Kidney (tissue), 14 donors: Measurements from ENCODE around the gene COQ7. TPM values are rescaled to one million over a fixed set of nuclear protein-coding genes. Genes with fewer than 3 reads are reported as not detected.
A peak's percentile ranks its signal among the peaks of the same experiment; 100 is the strongest.

Source experiments
- DNase-seq, 5 donors: peaks; one replicate each; pipeline ENCODE4 v3.0.0-alpha.2; 2013 to 2020
- FAIRE-seq: peaks from 2 replicates; lab custom pipeline; 2012; peaks lifted over from hg19 to GRCh38; lab: Jason Lieb, UNC
- H3K27ac ChIP-seq, 2 donors: one replicate each; pipeline ENCODE4 v1.7.0; 2013; ENCODE audit warnings: low read depth in 2 of 2, low read length in 2 of 2, inconsistent platforms in 1 of 2
- H3K27me3 ChIP-seq: one replicate; pipeline ENCODE4 v1.7.1; 2013; ENCODE audit warnings: low read length, inconsistent platforms; ENCODE audit not compliant: control insufficient read depth, insufficient read depth
- H3K36me3 ChIP-seq, 3 donors: one replicate each; pipeline versions ENCODE4 v1.7.0 to v1.7.1; 2013; ENCODE audit warnings: low read length in 3 of 3, control low read depth in 1 of 3, inconsistent platforms in 1 of 3; ENCODE audit not compliant: insufficient read depth in 3 of 3, control insufficient read depth in 2 of 3
- H3K4me1 ChIP-seq, 3 donors: one replicate each; pipeline versions ENCODE4 v1.7.0 to v1.7.1; 2013; ENCODE audit warnings: low read length in 3 of 3, inconsistent platforms in 1 of 3, low read depth in 1 of 3; ENCODE audit not compliant: control insufficient read depth in 2 of 3, insufficient read depth in 2 of 3
- H3K4me3 ChIP-seq, 3 donors: one replicate each; pipeline versions ENCODE4 v1.7.0 to v1.8.1; 2013; ENCODE audit warnings: low read length in 3 of 3, control low read depth in 1 of 3, inconsistent platforms in 1 of 3
- H3K9ac ChIP-seq, 3 donors: one replicate each; pipeline versions ENCODE4 v1.7.0 to v1.7.1; 2013; ENCODE audit warnings: low read length in 3 of 3, control low read depth in 1 of 3, inconsistent platforms in 1 of 3
- H3K9me3 ChIP-seq, 3 donors: one replicate each; pipeline versions ENCODE4 v1.7.0 to v1.7.1; 2013; ENCODE audit warnings: low read length in 3 of 3, control low read depth in 1 of 3, inconsistent platforms in 1 of 3; ENCODE audit not compliant: control insufficient read depth in 2 of 3, insufficient read depth in 1 of 3
- intact Hi-C: fragments of 100-400 bp; cut with DNase I; formaldehyde crosslinking; loops from one replicate; pipeline ENCODE4 v1.11.1; 2022
- polyA plus RNA-seq: library from polyadenylated mRNA; stranded (reverse); fragments of 350-450 nt; fragmentation: Illumina TruSeq; extraction: RNeasy Lipid Tissue Mini Kit (QIAGEN cat#74804); gene quantifications from one replicate; pipeline ENCODE4 v1.2.3, GENCODE V29; 2014; ENCODE audit warnings: low read depth, low replicate concordance; ENCODE audit not compliant: insufficient read depth
- total RNA-seq: library from RNA; stranded (reverse); fragmentation: NEBNext Ultra II Directional; extraction: Animal tissue kit (Norgen Biotek cat#: 25700); gene quantifications from one replicate; pipeline ENCODE4 v1.2.1, GENCODE V29; 2021
- TF ChIP-seq, protein P1 (sequence below): IDR thresholded peaks from 3 replicates; pipeline ENCODE4 v1.5.1; 2012; ENCODE audit warnings: mild to moderate bottlenecking, moderate library complexity, borderline replicate concordance; ENCODE audit not compliant: insufficient read depth; ENCODE audit errors: extremely low read depth
- donor health status: control.
- donor health status: control.
- donor health status: control.
- donor health status: control.
- donor health status: control.
- donor health status: DM: yes; HTN: yes; CAD: no.
- donor health status: Normal renal cell carcinoma (clear cell type).

The COQ7 gene
- total and polyA plus RNA-seq, 2 donors from 2014 or later, result 18.8 to 32.5 TPM

GRCh38 chr16:19127205-19127604 is 59.8 kb downstream of the COQ7 start:
- no peak overlapping the region for H3K4me3 ChIP-seq
- H3K9me3 ChIP-seq, result peaks cover 0 to 2% (median 0%) of the 10 kb centered on the region in 3 donors
- H3K27ac ChIP-seq, result peak overlapping the region in 1 of 2 donors; percentile 28
- intact Hi-C loops, result no loop called here
- H3K36me3 ChIP-seq, result no peaks in the 10 kb centered on the region
- H3K27me3 ChIP-seq, result no peaks in the 10 kb centered on the region
- no peak for FAIRE-seq
- no peak for DNase-seq
- TF ChIP-seq, protein P1, sequence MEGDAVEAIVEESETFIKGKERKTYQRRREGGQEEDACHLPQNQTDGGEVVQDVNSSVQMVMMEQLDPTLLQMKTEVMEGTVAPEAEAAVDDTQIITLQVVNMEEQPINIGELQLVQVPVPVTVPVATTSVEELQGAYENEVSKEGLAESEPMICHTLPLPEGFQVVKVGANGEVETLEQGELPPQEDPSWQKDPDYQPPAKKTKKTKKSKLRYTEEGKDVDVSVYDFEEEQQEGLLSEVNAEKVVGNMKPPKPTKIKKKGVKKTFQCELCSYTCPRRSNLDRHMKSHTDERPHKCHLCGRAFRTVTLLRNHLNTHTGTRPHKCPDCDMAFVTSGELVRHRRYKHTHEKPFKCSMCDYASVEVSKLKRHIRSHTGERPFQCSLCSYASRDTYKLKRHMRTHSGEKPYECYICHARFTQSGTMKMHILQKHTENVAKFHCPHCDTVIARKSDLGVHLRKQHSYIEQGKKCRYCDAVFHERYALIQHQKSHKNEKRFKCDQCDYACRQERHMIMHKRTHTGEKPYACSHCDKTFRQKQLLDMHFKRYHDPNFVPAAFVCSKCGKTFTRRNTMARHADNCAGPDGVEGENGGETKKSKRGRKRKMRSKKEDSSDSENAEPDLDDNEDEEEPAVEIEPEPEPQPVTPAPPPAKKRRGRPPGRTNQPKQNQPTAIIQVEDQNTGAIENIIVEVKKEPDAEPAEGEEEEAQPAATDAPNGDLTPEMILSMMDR, result no peak
- H3K9ac ChIP-seq, result no peak overlapping the region
- peaks cover 0 to 14% (median 4%) of the 10 kb centered on the region in 3 donors for H3K4me1 ChIP-seq

GRCh38 chr16:19127674-19128131 is 60.3 kb downstream of the COQ7 start:
- Histone ChIP-seq H3K27me3 (no peaks in the 10 kb centered on the region), H3K9me3 (peaks cover 0 to 2% (median 0%) of the 10 kb centered on the region in 3 donors), H3K27ac (peak overlapping the region in 1 of 2 donors; percentile 28), H3K36me3 (no peaks in the 10 kb centered on the region), H3K9ac (no peak overlapping the region), H3K4me3 (no peak overlapping the region), H3K4me1 (peaks cover 0 to 15% (median 4%) of the 10 kb centered on the region in 3 donors)
- no peak for DNase-seq
- TF ChIP-seq, protein P1, result no peak
- intact Hi-C loops, result no loop called here
- FAIRE-seq, result no peak

- Histone ChIP-seq H3K36me3 (no peaks in the 10 kb centered on the region), H3K4me1 (peaks cover 0 to 15% (median 4%) of the 10 kb centered on the region in 3 donors), H3K27me3 (no peaks in the 10 kb centered on the region), H3K9ac (no peak overlapping the region), H3K27ac (no peak overlapping the region), H3K4me3 (no peak overlapping the region), H3K9me3 (peaks cover 0 to 2% (median 0%) of the 10 kb centered on the region in 3 donors)
- TF ChIP-seq, protein P1, result no peak
- intact Hi-C loops, result no loop called here
- DNase-seq (no peak), FAIRE-seq (no peak)
Measured at GRCh38 chr16:19128454-19129200, 61.2 kb downstream of the COQ7 start.

Other genes with a start within 250 kb of the COQ7 start
- gene SMG1, start 141.2 kb upstream of the COQ7 start, total RNA-seq, result 94.4 TPM
- gene SMG1, start 141.2 kb upstream of the COQ7 start, polyA plus RNA-seq, result 4.9 TPM
- 1.2 TPM for gene TMC7, start 83.7 kb upstream of the COQ7 start, total RNA-seq
- gene TMC7, start 83.7 kb upstream of the COQ7 start, polyA plus RNA-seq, result 0.30 TPM
- 48.1 TPM for gene ITPRIPL2, start 46.4 kb downstream of the COQ7 start, total RNA-seq
- gene ITPRIPL2, start 46.4 kb downstream of the COQ7 start, polyA plus RNA-seq, result 6.7 TPM
- gene SYT17, start 100.6 kb downstream of the COQ7 start, total RNA-seq, result 5.8 TPM
- 8.8 TPM for gene SYT17, start 100.6 kb downstream of the COQ7 start, polyA plus RNA-seq
- not detected for gene CLEC19A, start 218.1 kb downstream of the COQ7 start, total RNA-seq
- gene CLEC19A, start 218.1 kb downstream of the COQ7 start, polyA plus RNA-seq, result not detected